ENCODE data around the gene ZNF140.

The ZNF140 gene

GRCh38 chr12:133129368-133130037 is 48.8 kb downstream of the ZNF140 start:
- ChIA-PET CTCF (interaction anchor here (1.7 kb wide), 1 partner anchor 51 kb away, joined by 5 read pairs; no protein-coding TSS in a partner anchor), POLR2A (interaction anchor here (0.8 to 1.5 kb wide), 2 partner anchors 49 to 92 kb away, joined by 3 to 11 read pairs; partner anchors contain the start of gene ZNF140)
- Histone ChIP-seq H3K36me3 (ENCODE audit: control insufficient read depth in 4 of 4, insufficient read depth in 4 of 4, low read length in 3 of 4) (peaks cover 5 to 35% (median 23%) of the 10 kb centered on the region in 4 experiments), H3K4me1 (ENCODE audit: control extremely low read depth in 1 of 4, control insufficient read depth in 4 of 4, insufficient read depth in 4 of 4, low read length in 3 of 4) (peaks cover 0 to 9% (median 4%) of the 10 kb centered on the region in 4 experiments), H3K27ac (ENCODE audit: insufficient read depth in 1 of 2, low read depth in 1 of 2, low read length in 2 of 2, poor library complexity in 1 of 2, severe bottlenecking in 2 of 2) (peak overlapping the region; percentile 93 to 96), H3K27me3 (replicated peaks in 2 of 5; ENCODE audit: control insufficient read depth in 4 of 5, insufficient read depth in 5 of 5, low read length in 4 of 5) (no peaks in the 10 kb centered on the region), H3K9me3 (ENCODE audit: control extremely low read depth in 1 of 5, control insufficient read depth in 4 of 5, insufficient read depth in 2 of 5, low read depth in 1 of 5, low read length in 4 of 5) (peaks cover 6 to 49% (median 32%) of the 10 kb centered on the region in 5 experiments), H3K4me3 (ENCODE audit: control insufficient read depth in 1 of 7, extremely low read depth in 1 of 7, insufficient read depth in 4 of 7, low read depth in 2 of 7, low read length in 6 of 7) (peak overlapping the region; percentile 82 to 96 (median 91))
- DNase-seq, result peak in 1 of 3 donors; percentile 55
- WGBS (ENCODE audit: insufficient coverage), result 7% methylated on average over 17 of the region's 26 CpGs

GRCh38 chr12:133130038-133130807 is 49.5 kb downstream of the ZNF140 start, which contains the start of the genes ZNF10 and ZNF891:
Gene ZNF10 (plus strand): TSS chr12:133130627. CDS start chr12:133144493, 13,866 bp downstream.
Gene ZNF891 (minus strand): TSS chr12:133130274. CDS start chr12:133121918, 8,356 bp downstream.
- CTCF ChIA-PET, result interaction anchor here (1.6 to 1.7 kb wide), 2 partner anchors 50 to 72 kb away, joined by 3 to 5 read pairs; no protein-coding TSS in a partner anchor
- peak within 1 kb of the TSS; percentile 82 to 96 (median 91) for H3K4me3 ChIP-seq (ENCODE audit: control insufficient read depth in 1 of 7, extremely low read depth in 1 of 7, insufficient read depth in 4 of 7, low read depth in 2 of 7, low read length in 6 of 7)
- peaks cover 7 to 50% (median 35%) of the 10 kb centered on the region in 5 experiments for H3K9me3 ChIP-seq (ENCODE audit: control extremely low read depth in 1 of 5, control insufficient read depth in 4 of 5, insufficient read depth in 2 of 5, low read depth in 1 of 5, low read length in 4 of 5)
- H3K4me1 ChIP-seq (ENCODE audit: control extremely low read depth in 1 of 4, control insufficient read depth in 4 of 4, insufficient read depth in 4 of 4, low read length in 3 of 4), result peaks cover 0 to 9% (median 4%) of the 10 kb centered on the region in 4 experiments
- H3K27ac ChIP-seq (ENCODE audit: insufficient read depth in 1 of 2, low read depth in 1 of 2, low read length in 2 of 2, poor library complexity in 1 of 2, severe bottlenecking in 2 of 2), result peak within 1 kb of the TSS; percentile 93 to 96
- POLR2A ChIA-PET, result interaction anchor here (0.5 to 1.5 kb wide), 3 partner anchors 50 to 243 kb away, joined by 3 to 11 read pairs (median 3); partner anchors contain the start of genes CHFR and ZNF140
- H3K36me3 ChIP-seq (ENCODE audit: control insufficient read depth in 4 of 4, insufficient read depth in 4 of 4, low read length in 3 of 4), result peaks cover 9 to 38% (median 28%) of the 10 kb centered on the region in 4 experiments
- WGBS (ENCODE audit: insufficient coverage), result under 1% methylated on average over 50 of the region's 87 CpGs
- no peaks in the 10 kb centered on the region for H3K27me3 ChIP-seq (replicated peaks in 2 of 5; ENCODE audit: control insufficient read depth in 4 of 5, insufficient read depth in 5 of 5, low read length in 4 of 5)
- DNase-seq, result peak; percentile 97 to 99 (median 98)

DNA sequence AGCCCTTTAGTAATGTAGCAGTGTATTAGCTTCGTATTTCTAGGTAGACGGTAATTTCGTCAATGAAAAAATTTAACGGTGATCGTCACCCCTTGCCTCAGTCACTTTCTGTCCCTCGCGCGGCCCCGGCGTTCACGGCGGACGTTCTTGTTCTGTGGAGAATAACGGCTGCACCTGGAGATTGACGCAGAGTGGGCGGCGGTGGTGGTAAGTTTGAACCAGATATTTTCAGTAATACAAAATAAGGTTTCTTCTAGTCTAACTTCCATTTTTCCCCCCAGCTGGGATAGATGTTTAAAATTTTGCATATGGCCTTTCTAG is 50.0 kb downstream of the ZNF140 start:
- no peak for DNase-seq
- Histone ChIP-seq H3K36me3 (ENCODE audit: control insufficient read depth in 4 of 4, insufficient read depth in 4 of 4, low read length in 3 of 4) (peaks cover 9 to 38% (median 28%) of the 10 kb centered on the region in 4 experiments), H3K27me3 (replicated peaks in 2 of 5; ENCODE audit: control insufficient read depth in 4 of 5, insufficient read depth in 5 of 5, low read length in 4 of 5) (no peaks in the 10 kb centered on the region), H3K4me3 (ENCODE audit: control insufficient read depth in 1 of 7, extremely low read depth in 1 of 7, insufficient read depth in 4 of 7, low read depth in 2 of 7, low read length in 6 of 7) (peak overlapping the region; percentile 82 to 96 (median 91)), H3K27ac (ENCODE audit: insufficient read depth in 1 of 2, low read depth in 1 of 2, low read length in 2 of 2, poor library complexity in 1 of 2, severe bottlenecking in 2 of 2) (peak overlapping the region; percentile 93 to 96), H3K9me3 (ENCODE audit: control extremely low read depth in 1 of 5, control insufficient read depth in 4 of 5, insufficient read depth in 2 of 5, low read depth in 1 of 5, low read length in 4 of 5) (peaks cover 6 to 50% (median 35%) of the 10 kb centered on the region in 5 experiments), H3K4me1 (ENCODE audit: control extremely low read depth in 1 of 4, control insufficient read depth in 4 of 4, insufficient read depth in 4 of 4, low read length in 3 of 4) (peaks cover 0 to 9% (median 4%) of the 10 kb centered on the region in 4 experiments)
- ChIA-PET CTCF (interaction anchor here (1.0 to 1.7 kb wide), 3 partner anchors 49 to 72 kb away, joined by 3 to 5 read pairs (median 3); no protein-coding TSS in a partner anchor), POLR2A (interaction anchor here (1.5 kb wide), 1 partner anchor 50 kb away, joined by 11 read pairs; the partner anchor contains the start of gene ZNF140)
- 0% methylated on average over 10 of the region's 17 CpGs for WGBS (ENCODE audit: insufficient coverage)

DNA sequence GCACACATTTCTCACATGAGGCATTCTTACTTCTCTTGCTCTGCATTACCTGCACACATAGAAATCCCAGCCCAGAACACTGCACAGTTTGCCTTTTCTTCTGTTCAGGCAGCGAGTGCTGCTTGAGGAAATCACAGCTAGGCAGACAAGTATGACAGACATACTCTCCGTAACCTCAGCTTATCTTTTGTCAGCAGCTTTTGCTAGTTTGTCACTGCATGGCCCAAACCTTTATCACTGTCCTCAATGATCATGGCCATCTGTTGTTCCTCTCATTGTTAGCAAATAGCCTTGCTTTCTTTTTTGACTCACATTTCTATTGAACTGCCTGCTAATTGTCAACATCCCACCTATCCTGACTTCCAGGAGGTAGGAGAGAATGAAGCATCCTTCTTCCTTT is 55.0 kb downstream of the ZNF140 start:
- H3K27ac ChIP-seq (ENCODE audit: insufficient read depth in 1 of 2, low read depth in 1 of 2, low read length in 2 of 2, poor library complexity in 1 of 2, severe bottlenecking in 2 of 2), result no peak overlapping the region
- H3K4me3 ChIP-seq (ENCODE audit: control insufficient read depth in 1 of 7, extremely low read depth in 1 of 7, insufficient read depth in 4 of 7, low read depth in 2 of 7, low read length in 6 of 7), result no peak overlapping the region
- peaks cover 38 to 78% (median 58%) of the 10 kb centered on the region in 4 experiments for H3K36me3 ChIP-seq (ENCODE audit: control insufficient read depth in 4 of 4, insufficient read depth in 4 of 4, low read length in 3 of 4)
- peaks cover 20 to 81% (median 61%) of the 10 kb centered on the region in 5 experiments for H3K9me3 ChIP-seq (ENCODE audit: control extremely low read depth in 1 of 5, control insufficient read depth in 4 of 5, insufficient read depth in 2 of 5, low read depth in 1 of 5, low read length in 4 of 5)
- WGBS (ENCODE audit: insufficient coverage), result 100% methylated on average over 2 of the region's 2 CpGs
- DNase-seq, result peak in 1 of 3 donors; percentile 50
- ChIA-PET CTCF (no interaction called here), POLR2A (no interaction called here)
- no peaks in the 10 kb centered on the region for H3K27me3 ChIP-seq (replicated peaks in 2 of 5; ENCODE audit: control insufficient read depth in 4 of 5, insufficient read depth in 5 of 5, low read length in 4 of 5)
- peaks cover 0 to 4% (median 0%) of the 10 kb centered on the region in 4 experiments for H3K4me1 ChIP-seq (ENCODE audit: control extremely low read depth in 1 of 4, control insufficient read depth in 4 of 4, insufficient read depth in 4 of 4, low read length in 3 of 4)

- no peak for DNase-seq
- no peak overlapping the region for H3K4me3 ChIP-seq (ENCODE audit: control insufficient read depth in 1 of 7, extremely low read depth in 1 of 7, insufficient read depth in 4 of 7, low read depth in 2 of 7, low read length in 6 of 7)
- CTCF ChIA-PET, result interaction anchor here (1.6 kb wide), 1 partner anchor 13 kb away, joined by 3 read pairs; no protein-coding TSS in a partner anchor
- H3K27ac ChIP-seq (ENCODE audit: insufficient read depth in 1 of 2, low read depth in 1 of 2, low read length in 2 of 2, poor library complexity in 1 of 2, severe bottlenecking in 2 of 2), result no peak overlapping the region
- H3K4me1 ChIP-seq (ENCODE audit: control extremely low read depth in 1 of 4, control insufficient read depth in 4 of 4, insufficient read depth in 4 of 4, low read length in 3 of 4), result no peaks in the 10 kb centered on the region
- POLR2A ChIA-PET, result no interaction called here
- 100% methylated on average over 1 of the region's 2 CpGs for WGBS (ENCODE audit: insufficient coverage)
- H3K36me3 ChIP-seq (ENCODE audit: control insufficient read depth in 4 of 4, insufficient read depth in 4 of 4, low read length in 3 of 4), result peaks cover 16 to 76% (median 43%) of the 10 kb centered on the region in 4 experiments
- H3K9me3 ChIP-seq (ENCODE audit: control extremely low read depth in 1 of 5, control insufficient read depth in 4 of 5, insufficient read depth in 2 of 5, low read depth in 1 of 5, low read length in 4 of 5), result peaks cover 17 to 88% (median 59%) of the 10 kb centered on the region in 5 experiments
- no peaks in the 10 kb centered on the region for H3K27me3 ChIP-seq (replicated peaks in 2 of 5; ENCODE audit: control insufficient read depth in 4 of 5, insufficient read depth in 5 of 5, low read length in 4 of 5)
Observed at GRCh38 chr12:133145981-133146380, 65.3 kb downstream of the ZNF140 start.

- Histone ChIP-seq H3K4me3 (ENCODE audit: control insufficient read depth in 1 of 7, extremely low read depth in 1 of 7, insufficient read depth in 4 of 7, low read depth in 2 of 7, low read length in 6 of 7) (peak overlapping the region in 1 of 7 experiments; percentile 1), H3K36me3 (ENCODE audit: control insufficient read depth in 4 of 4, insufficient read depth in 4 of 4, low read length in 3 of 4) (peaks cover 43 to 74% (median 47%) of the 10 kb centered on the region in 4 experiments), H3K27ac (ENCODE audit: insufficient read depth in 1 of 2, low read depth in 1 of 2, low read length in 2 of 2, poor library complexity in 1 of 2, severe bottlenecking in 2 of 2) (no peak overlapping the region), H3K27me3 (replicated peaks in 2 of 5; ENCODE audit: control insufficient read depth in 4 of 5, insufficient read depth in 5 of 5, low read length in 4 of 5) (no peaks in the 10 kb centered on the region), H3K4me1 (ENCODE audit: control extremely low read depth in 1 of 4, control insufficient read depth in 4 of 4, insufficient read depth in 4 of 4, low read length in 3 of 4) (no peaks in the 10 kb centered on the region), H3K9me3 (ENCODE audit: control extremely low read depth in 1 of 5, control insufficient read depth in 4 of 5, insufficient read depth in 2 of 5, low read depth in 1 of 5, low read length in 4 of 5) (peaks cover 38 to 91% (median 65%) of the 10 kb centered on the region in 5 experiments)
- no peak for DNase-seq
- POLR2A ChIA-PET, result interaction anchor here (0.6 kb wide), 1 partner anchor 147 kb away, joined by 3 read pairs; no protein-coding TSS in a partner anchor
- CTCF ChIA-PET, result interaction anchor here (1.3 kb wide), 1 partner anchor 12 kb away, joined by 3 read pairs; no protein-coding TSS in a partner anchor
- WGBS (ENCODE audit: insufficient coverage), result no CpG with 5 or more reads among the region's 2 CpGs
Observed at GRCh38 chr12:133156125-133156690, 75.5 kb downstream of the ZNF140 start.
